CD4-positive, alpha-beta T cell treated with Interleukin-2 at 100 ng/mL for 4 hours (primary cell): ENCODE results near the gene LGMN.

Source experiments
- DNase-seq: peaks from one replicate; pipeline ENCODE4 v3.0.0-alpha.2; 2020; ENCODE audit warnings: low spot score

The LGMN gene

GRCh38 chr14:92726135-92726932 lies 22.1 kb downstream of the LGMN start:
- DNase-seq, result peak; percentile 41

- no peak for DNase-seq
Measured at GRCh38 chr14:92724516-92725340, 23.7 kb downstream of the LGMN start.

GRCh38 chr14:92719890-92720323 lies 28.5 kb downstream of the LGMN start:
- no peak for DNase-seq

- DNase-seq, result no peak
Measured at GRCh38 chr14:92719421-92719820, 29.0 kb downstream of the LGMN start.

GRCh38 chr14:92718664-92719063 lies 29.8 kb downstream of the LGMN start:
- no peak for DNase-seq

- no peak for DNase-seq
Measured at GRCh38 chr14:92717571-92718042, 30.8 kb downstream of the LGMN start.

- DNase-seq, result no peak
Measured at GRCh38 chr14:92716131-92716530, 32.3 kb downstream of the LGMN start.

- DNase-seq, result peak; percentile 76
Measured at GRCh38 chr14:92714739-92715307, 33.6 kb downstream of the LGMN start.

- no peak for DNase-seq
Measured at GRCh38 chr14:92712654-92713051, 35.8 kb downstream of the LGMN start.

GRCh38 chr14:92711976-92712653 lies 36.3 kb downstream of the LGMN start:
- no peak for DNase-seq

- no peak for DNase-seq
Measured at GRCh38 chr14:92710001-92710341, 38.5 kb downstream of the LGMN start.

- DNase-seq, result no peak
Measured at GRCh38 chr14:92709340-92710000, 39.0 kb downstream of the LGMN start.

GRCh38 chr14:92706386-92706785 lies 42.0 kb downstream of the LGMN start:
- no peak for DNase-seq

- DNase-seq, result no peak
Measured at GRCh38 chr14:92704821-92705220, 43.6 kb downstream of the LGMN start.

- no peak for DNase-seq
Measured at GRCh38 chr14:92704036-92704804, 44.2 kb downstream of the LGMN start.

- no peak for DNase-seq
Measured at GRCh38 chr14:92703516-92703915, 44.9 kb downstream of the LGMN start.

GRCh38 chr14:92702441-92702918 lies 45.9 kb downstream of the LGMN start:
- DNase-seq, result no peak

- DNase-seq, result no peak
Measured at GRCh38 chr14:92701826-92702225, 46.6 kb downstream of the LGMN start.

- DNase-seq, result no peak
Measured at GRCh38 chr14:92698393-92698792, 50.0 kb downstream of the LGMN start.

- DNase-seq, result no peak
Measured at GRCh38 chr14:92696366-92696765, 52.1 kb downstream of the LGMN start.

GRCh38 chr14:92695562-92695961 lies 52.9 kb downstream of the LGMN start:
- DNase-seq, result no peak
